GM12801 (cell line): ENCODE results near the gene GSG1L2.

Experiments used
- TF ChIP-seq, protein P1 (sequence below): IDR thresholded peaks from one replicate; pipeline ENCODE4 v1.5.1; 2011; ENCODE audit warnings: control low read depth; ENCODE audit not compliant: insufficient read length; ENCODE audit errors: extremely low read depth

GSG1L2 gene

DNA sequence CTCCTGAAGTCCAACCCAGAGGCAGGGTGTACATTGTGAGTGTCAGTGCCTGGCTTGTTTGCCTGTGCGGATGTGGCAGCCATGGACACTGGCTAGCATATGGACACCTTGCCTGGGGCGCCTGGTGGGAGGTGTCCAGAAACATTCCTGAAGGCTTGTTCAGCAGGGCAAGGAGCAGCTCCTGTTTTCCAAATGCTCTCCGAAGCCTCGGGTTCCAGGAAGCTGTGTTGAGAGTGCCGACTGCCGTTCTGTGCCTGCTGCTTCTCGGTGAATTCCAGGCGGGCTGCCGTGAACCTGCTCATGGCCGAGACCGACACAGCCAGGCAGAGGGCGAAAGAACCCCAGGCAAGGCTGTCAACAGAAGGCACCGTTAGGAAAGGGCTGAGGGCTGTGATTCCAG, 19.6 kb downstream of the GSG1L2 start:
- TF ChIP-seq, protein P1, sequence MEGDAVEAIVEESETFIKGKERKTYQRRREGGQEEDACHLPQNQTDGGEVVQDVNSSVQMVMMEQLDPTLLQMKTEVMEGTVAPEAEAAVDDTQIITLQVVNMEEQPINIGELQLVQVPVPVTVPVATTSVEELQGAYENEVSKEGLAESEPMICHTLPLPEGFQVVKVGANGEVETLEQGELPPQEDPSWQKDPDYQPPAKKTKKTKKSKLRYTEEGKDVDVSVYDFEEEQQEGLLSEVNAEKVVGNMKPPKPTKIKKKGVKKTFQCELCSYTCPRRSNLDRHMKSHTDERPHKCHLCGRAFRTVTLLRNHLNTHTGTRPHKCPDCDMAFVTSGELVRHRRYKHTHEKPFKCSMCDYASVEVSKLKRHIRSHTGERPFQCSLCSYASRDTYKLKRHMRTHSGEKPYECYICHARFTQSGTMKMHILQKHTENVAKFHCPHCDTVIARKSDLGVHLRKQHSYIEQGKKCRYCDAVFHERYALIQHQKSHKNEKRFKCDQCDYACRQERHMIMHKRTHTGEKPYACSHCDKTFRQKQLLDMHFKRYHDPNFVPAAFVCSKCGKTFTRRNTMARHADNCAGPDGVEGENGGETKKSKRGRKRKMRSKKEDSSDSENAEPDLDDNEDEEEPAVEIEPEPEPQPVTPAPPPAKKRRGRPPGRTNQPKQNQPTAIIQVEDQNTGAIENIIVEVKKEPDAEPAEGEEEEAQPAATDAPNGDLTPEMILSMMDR = no peak

DNA sequence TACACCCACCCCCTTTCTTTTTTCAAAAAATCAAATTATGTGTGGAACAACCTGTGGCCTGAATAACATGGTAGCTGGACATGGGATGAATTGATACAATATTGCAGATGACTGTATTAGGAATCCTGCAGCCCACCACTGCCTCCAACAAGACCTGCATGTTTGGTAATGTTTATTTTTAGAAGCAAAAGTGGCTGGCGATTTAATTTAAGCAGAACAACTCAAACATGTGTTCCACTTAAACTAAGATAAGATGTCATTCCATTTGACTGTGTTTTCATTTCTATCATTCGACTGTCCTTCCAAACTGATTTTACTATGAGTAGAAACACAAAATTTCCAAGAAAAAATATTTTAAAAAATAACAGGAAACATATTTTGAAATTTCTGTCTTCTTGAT, 20.4 kb downstream of the GSG1L2 start:
- TF ChIP-seq, protein P1 = no peak

DNA sequence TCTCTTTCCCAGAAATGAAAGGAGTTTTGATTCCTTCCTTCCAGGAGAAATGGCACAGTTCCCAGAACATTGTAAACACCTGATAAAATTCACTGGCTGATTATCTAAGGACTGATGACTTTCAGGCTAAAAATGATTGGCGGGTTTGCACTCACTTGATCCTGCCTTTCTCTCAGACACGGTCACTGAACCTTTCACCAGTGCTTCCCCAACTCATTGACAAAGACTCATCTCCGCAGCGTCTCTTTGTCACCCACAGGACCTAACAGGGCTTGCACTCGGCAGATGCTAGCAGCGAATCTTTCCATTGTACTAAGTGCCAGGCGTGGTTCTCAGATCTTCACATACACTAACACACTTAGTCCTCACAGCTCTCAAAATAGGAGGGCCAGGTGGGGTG, 23.2 kb downstream of the GSG1L2 start:
- TF ChIP-seq, protein P1 = no peak

DNA sequence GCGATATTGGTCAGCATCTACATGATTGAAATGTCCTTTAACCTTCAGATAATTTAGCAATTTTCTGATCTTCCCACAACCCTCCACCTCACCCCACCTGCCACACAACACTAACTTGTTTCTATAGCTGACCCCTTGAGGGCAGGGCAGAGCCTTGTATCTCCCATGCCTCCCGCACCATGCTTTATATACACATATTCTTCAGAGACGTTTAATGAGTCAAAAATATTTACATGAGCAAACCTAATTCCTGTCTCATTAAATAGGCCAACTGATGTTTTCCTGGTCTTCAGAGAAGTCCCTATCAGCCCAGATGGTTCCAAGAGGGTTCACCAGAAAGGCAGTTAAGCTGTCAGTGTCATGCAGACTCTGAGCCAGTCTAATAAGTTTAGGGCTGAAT, 23.9 kb downstream of the GSG1L2 start:
- TF ChIP-seq, protein P1 = no peak

DNA sequence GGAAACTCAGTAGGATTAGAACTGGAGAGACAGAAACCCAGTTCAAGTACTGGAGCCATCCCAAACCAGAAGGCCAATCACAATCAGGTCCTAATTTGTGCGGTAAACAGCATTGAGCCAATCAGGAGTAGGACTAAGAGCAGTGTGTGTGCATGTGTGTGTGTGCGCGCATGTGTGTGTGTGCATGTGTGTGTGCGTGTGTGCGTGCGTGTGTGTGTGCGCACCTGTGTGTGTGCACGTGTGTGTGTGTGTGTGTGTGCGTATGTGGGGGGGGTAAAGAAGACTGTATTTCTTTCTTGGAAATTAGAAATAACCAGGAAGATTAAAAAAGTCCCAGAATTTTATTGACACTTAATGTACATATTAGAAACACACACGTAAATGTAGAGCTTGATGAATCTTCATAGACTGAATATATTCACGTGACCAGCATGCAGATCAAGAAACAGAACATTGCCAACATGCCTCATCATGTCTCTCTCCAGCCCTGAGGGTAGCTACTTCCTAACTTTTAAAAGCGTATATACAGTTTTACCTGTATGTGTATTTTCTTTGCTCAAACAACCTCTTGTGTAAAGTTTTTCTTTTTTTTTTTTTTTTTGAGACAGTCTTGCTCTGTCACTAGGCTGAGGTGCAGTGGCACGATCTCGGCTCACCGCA, 29.6 kb downstream of the GSG1L2 start:
- TF ChIP-seq, protein P1 = no peak

DNA sequence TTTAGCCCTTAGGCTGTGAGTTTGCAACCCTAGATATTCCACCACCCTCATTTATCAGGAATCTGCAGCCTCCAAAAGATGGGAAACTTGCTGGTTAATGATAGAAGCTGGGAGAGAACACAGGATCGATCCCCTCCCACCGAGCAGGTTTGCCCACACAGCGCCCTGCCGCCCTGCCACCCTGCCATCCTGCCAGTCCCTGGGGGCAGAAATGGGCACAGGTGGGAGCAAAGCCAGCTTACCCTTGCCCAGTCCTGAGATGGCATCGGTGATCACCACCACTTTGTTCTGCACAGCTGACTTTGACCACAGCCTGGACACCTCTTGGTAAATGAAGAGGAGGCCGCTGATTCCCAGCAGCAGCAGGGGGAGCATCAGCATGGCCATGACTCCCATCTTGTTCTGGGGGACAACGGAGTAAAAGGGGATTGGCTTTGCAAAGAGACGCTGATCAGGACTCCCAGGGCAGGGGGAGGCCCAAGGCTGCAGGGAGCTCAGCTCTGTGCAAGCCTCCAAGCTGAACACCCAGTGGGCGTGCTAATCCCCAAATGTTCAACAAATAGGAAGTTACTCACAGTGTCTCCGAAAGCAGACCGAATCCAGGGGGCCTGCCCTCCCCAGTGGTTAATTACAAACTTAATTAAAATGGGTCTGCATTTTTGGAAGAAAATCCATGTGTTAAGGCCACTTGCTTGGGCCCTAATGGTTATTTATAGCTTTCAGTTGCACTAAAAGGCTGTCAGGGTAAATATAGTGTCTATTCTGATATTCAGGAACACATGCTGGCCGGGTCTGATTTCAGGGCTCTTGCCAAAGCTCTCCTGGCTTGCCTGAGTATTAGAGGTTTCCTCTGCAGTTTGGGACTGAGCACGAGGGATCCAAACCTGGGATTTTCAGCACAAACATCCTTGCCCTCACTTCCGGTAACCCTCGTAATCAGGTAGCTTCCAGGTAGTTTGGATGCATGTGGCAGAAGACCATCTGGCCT, 30.7 kb downstream of the GSG1L2 start, which contains the start of gene DHRS7C:
Gene DHRS7C, minus strand, starts transcription at position 704 of the 988 bp plus-strand sequence. Its CDS starts 308 bp downstream, at position 396.
- TF ChIP-seq, protein P1 = no peak

DNA sequence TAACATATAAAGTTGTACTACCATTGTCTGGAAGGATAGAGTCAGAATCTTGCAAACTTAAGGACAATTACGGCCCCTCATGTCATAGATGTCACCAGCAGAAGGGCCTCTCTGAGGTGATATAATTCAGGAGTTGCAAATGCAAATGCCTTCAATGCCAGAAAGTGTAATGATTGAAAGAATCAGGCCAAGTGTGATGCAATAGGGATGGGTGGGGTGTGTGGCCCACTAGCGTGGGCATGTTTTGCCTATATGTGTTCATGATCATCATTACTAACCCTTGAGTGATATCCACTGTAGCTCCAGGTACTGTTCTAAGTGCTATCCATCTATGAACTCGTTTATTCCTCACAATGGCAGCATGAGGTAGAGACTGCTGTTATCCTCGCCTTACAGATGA, 31.6 kb downstream of the GSG1L2 start:
- TF ChIP-seq, protein P1 = no peak
